NCI-H128 (cell line): ENCODE results near the gene RAD17.
"Not testable (repeated sequence)": the region's sequence is repeated elsewhere in the genome, so short reads cannot be mapped to it uniquely, and the experiment has no call there.

Experiments
- DNase-seq: peaks from one replicate; lab custom pipeline; 2025; ENCODE audit not compliant: unreplicated experiment; lab: John Stamatoyannopoulos, UW

RAD17 gene

GRCh38 chr5:69369340-69370121, at the start of gene RAD17, which contains the start of the genes AK6 and TAF9:
Gene RAD17, plus strand, starts transcription at chr5:69369818. Its CDS starts 2,391 bp downstream, at chr5:69372209.
Gene AK6, minus strand, starts transcription at chr5:69369520. Its CDS starts 30 bp downstream, at chr5:69369490.
Gene TAF9, minus strand, starts transcription at chr5:69369520. Its CDS starts 3,783 bp downstream, at chr5:69365737.
- peak; percentile 70 for DNase-seq

GRCh38 chr5:69326365-69326764, 43.3 kb upstream of the RAD17 start:
- DNase-seq, result no peak

GRCh38 chr5:69329905-69330489, 39.6 kb upstream of the RAD17 start:
- DNase-seq, result no peak

GRCh38 chr5:69331528-69332445, 37.8 kb upstream of the RAD17 start:
- DNase-seq, result no peak

GRCh38 chr5:69333668-69334315, 35.8 kb upstream of the RAD17 start:
- DNase-seq, result not testable (repeated sequence)

GRCh38 chr5:69334793-69335268, 34.8 kb upstream of the RAD17 start:
- peak; percentile 33 for DNase-seq

- DNase-seq, result no peak
These were observed 34.2 kb upstream of the RAD17 start for GRCh38 chr5:69335341-69335935.

GRCh38 chr5:69341520-69342161, 28.0 kb upstream of the RAD17 start:
- DNase-seq, result no peak

GRCh38 chr5:69343083-69343482, 26.5 kb upstream of the RAD17 start:
- no peak for DNase-seq

- no peak for DNase-seq
These were observed 19.0 kb upstream of the RAD17 start for GRCh38 chr5:69350664-69351063.

GRCh38 chr5:69359699-69360098, 9.9 kb upstream of the RAD17 start:
- no peak for DNase-seq

- DNase-seq, result no peak
These were observed 9.2 kb upstream of the RAD17 start for GRCh38 chr5:69360442-69360841.

- no peak for DNase-seq
These were observed 5.2 kb upstream of the RAD17 start for GRCh38 chr5:69364414-69364813.

- DNase-seq, result no peak
These were observed 4.8 kb upstream of the RAD17 start for GRCh38 chr5:69364850-69365249.

GRCh38 chr5:69367697-69368279, 1.8 kb upstream of the RAD17 start:
- DNase-seq, result no peak

GRCh38 chr5:69368458-69369339, 919 bp upstream of the RAD17 start:
- DNase-seq, result no peak

- DNase-seq, result not testable (repeated sequence)
These were observed 717 bp downstream of the RAD17 start for GRCh38 chr5:69370335-69370734.

GRCh38 chr5:69372394-69372793, 2.8 kb downstream of the RAD17 start:
- no peak for DNase-seq
